GM21529 (cell line): Measurements from ENCODE around the gene ENTR1.
A peak's percentile ranks its signal among the peaks of the same experiment; 100 is the strongest.
"Not testable (repeated sequence)": the region's sequence is repeated elsewhere in the genome, so short reads cannot be mapped to it uniquely, and the experiment has no call there.

Source experiments
- ATAC-seq: cut with Tn5 transposase; IDR thresholded peaks from one replicate; pipeline ENCODE4 v1.9.1; 2021; ENCODE audit not compliant: unreplicated experiment

Gene ENTR1

GRCh38 chr9:136438548-136439480, 28.4 kb upstream of the ENTR1 start:
- peak; percentile 50 for ATAC-seq

- no peak for ATAC-seq
These were observed 27.6 kb upstream of the ENTR1 start for GRCh38 chr9:136437839-136438547.

- no peak for ATAC-seq
These were observed 27.0 kb upstream of the ENTR1 start for GRCh38 chr9:136437430-136437829.

- ATAC-seq: no peak
These were observed 25.7 kb upstream of the ENTR1 start for GRCh38 chr9:136436055-136436634.

GRCh38 chr9:136434580-136435169, 24.3 kb upstream of the ENTR1 start:
- no peak for ATAC-seq

- ATAC-seq: no peak
These were observed 23.6 kb upstream of the ENTR1 start for GRCh38 chr9:136433849-136434579.

GRCh38 chr9:136433043-136433715, 22.8 kb upstream of the ENTR1 start:
- no peak for ATAC-seq

- no peak for ATAC-seq
These were observed 22.2 kb upstream of the ENTR1 start for GRCh38 chr9:136432591-136432990.

- ATAC-seq: no peak
These were observed 21.5 kb upstream of the ENTR1 start for GRCh38 chr9:136431782-136432350.

- no peak for ATAC-seq
These were observed 20.3 kb upstream of the ENTR1 start for GRCh38 chr9:136430588-136431234.

GRCh38 chr9:136429683-136430491, 19.5 kb upstream of the ENTR1 start:
- no peak for ATAC-seq

- ATAC-seq: no peak
These were observed 18.7 kb upstream of the ENTR1 start for GRCh38 chr9:136429075-136429628.

- ATAC-seq: no peak
These were observed 16.4 kb upstream of the ENTR1 start for GRCh38 chr9:136426787-136427186.

- not testable (repeated sequence) for ATAC-seq
These were observed 15.0 kb upstream of the ENTR1 start for GRCh38 chr9:136425367-136425766.

GRCh38 chr9:136424750-136425362, 14.4 kb upstream of the ENTR1 start:
- ATAC-seq: no peak

GRCh38 chr9:136423432-136424146, 13.2 kb upstream of the ENTR1 start:
- no peak for ATAC-seq

- ATAC-seq: no peak
These were observed 12.5 kb upstream of the ENTR1 start for GRCh38 chr9:136422876-136423275.
